Neural cell (in vitro differentiated cells): ENCODE measurements around the gene EGFL7. TPM values are rescaled to one million over a fixed set of nuclear protein-coding genes. Genes with fewer than 3 reads are reported as not detected.

Experiments used
- H2AFZ ChIP-seq: fragments of 200-600, 300-800 bp; sonication (generic), shearing (Covaris generic); 2 replicates; pipeline ENCODE4 v1.6.0; 2014; ENCODE audit warnings: low read depth, mild to moderate bottlenecking, antibody characterized with exemption, low read length, moderate library complexity
- H3F3A ChIP-seq: fragments of 200-600 bp; shearing (Covaris generic); 2 replicates; pipeline ENCODE4 v1.6.1; 2016; ENCODE audit warnings: mild to moderate bottlenecking, moderate library complexity, mixed read lengths, antibody characterized with exemption, low read length; ENCODE audit not compliant: insufficient read depth, poor library complexity, severe bottlenecking
- H3K27ac ChIP-seq: fragments of 200-600, 300-800 bp; sonication (generic), shearing (Covaris generic); 2 replicates; pipeline ENCODE4 v1.5.1; 2014; ENCODE audit warnings: mild to moderate bottlenecking, low read length, moderate library complexity
- H3K27me3 ChIP-seq: fragments of 300-800, 200-600 bp; sonication (generic), shearing (Covaris generic); 2 replicates; pipeline ENCODE4 v1.6.0; 2014; ENCODE audit warnings: mild to moderate bottlenecking, low read depth, low read length, moderate library complexity; ENCODE audit not compliant: insufficient read depth
- H3K36me3 ChIP-seq: fragments of 300-800, 200-600 bp; sonication (generic), shearing (Covaris generic); 2 replicates; pipeline ENCODE4 v1.5.1; 2014; ENCODE audit warnings: mild to moderate bottlenecking, antibody characterized with exemption, low read length, moderate library complexity; ENCODE audit not compliant: insufficient read depth
- H3K4me2 ChIP-seq: fragments of 300-800, 200-600 bp; sonication (generic), shearing (Covaris generic); 2 replicates; pipeline ENCODE4 v1.6.0; 2014; ENCODE audit warnings: mild to moderate bottlenecking, low read length
- H3K4me3 ChIP-seq: fragments of 300-800, 200-600 bp; sonication (generic), shearing (Covaris generic); 2 replicates; pipeline ENCODE4 v1.5.1; 2014; ENCODE audit warnings: mild to moderate bottlenecking, low read length, moderate library complexity
- H3K79me2 ChIP-seq: fragments of 200-600 bp; shearing (Covaris generic); replicated peaks from 2 replicates; pipeline ENCODE4 v1.6.0; 2014; ENCODE audit warnings: mild to moderate bottlenecking, low read length, moderate library complexity; ENCODE audit not compliant: insufficient read depth
- H3K9ac ChIP-seq: fragments of 300-800, 200-600 bp; sonication (generic), shearing (Covaris generic); 2 replicates; pipeline ENCODE4 v1.6.1; 2016; ENCODE audit warnings: mild to moderate bottlenecking, low read length, mixed read lengths
- H3K9me2 ChIP-seq: fragments of 200-600 bp; shearing (Covaris generic); 2 replicates; pipeline ENCODE4 v1.6.1; 2016; ENCODE audit warnings: mild to moderate bottlenecking, low read length, mixed read lengths; ENCODE audit not compliant: insufficient read depth
- H3K9me3 ChIP-seq: fragments of 200-600, 300-800 bp; sonication (generic), shearing (Covaris generic); 2 replicates; pipeline ENCODE4 v1.6.1; 2016; ENCODE audit warnings: mild to moderate bottlenecking, mixed run types, low read length, moderate library complexity, mixed read lengths
- H4K20me1 ChIP-seq: fragments of 200-600 bp; shearing (Covaris generic); 2 replicates; pipeline ENCODE4 v1.6.1; 2016; ENCODE audit warnings: mild to moderate bottlenecking, mixed run types; ENCODE audit not compliant: insufficient read depth
- EP300 ChIP-seq: fragments of 450-650 bp; conservative IDR thresholded peaks from 2 replicates; pipeline ENCODE4 v1.6.1; 2014; ENCODE audit warnings: antibody characterized with exemption, mild to moderate bottlenecking, moderate library complexity; ENCODE audit not compliant: poor library complexity, severe bottlenecking
- EZH2 ChIP-seq: fragments of 200-600, 300-800 bp; shearing (Covaris generic), sonication (generic); IDR thresholded peaks from 2 replicates; pipeline ENCODE4 v1.6.1; 2014; ENCODE audit warnings: antibody characterized with exemption, low read length, borderline replicate concordance, mild to moderate bottlenecking; ENCODE audit not compliant: insufficient read depth, poor library complexity, severe bottlenecking
- MXI1 ChIP-seq: fragments of 450-650 bp; conservative IDR thresholded peaks from 2 replicates; pipeline ENCODE4 v1.6.1; 2014; ENCODE audit warnings: antibody characterized with exemption, mild to moderate bottlenecking; ENCODE audit not compliant: poor library complexity, severe bottlenecking
- POLR2AphosphoS5 ChIP-seq: IDR thresholded peaks from 2 replicates; pipeline ENCODE4 v1.6.1; 2012
- RAD21 ChIP-seq: fragments of 450-650 bp; conservative IDR thresholded peaks from 2 replicates; pipeline ENCODE4 v1.6.1; 2014; ENCODE audit warnings: antibody characterized with exemption, mild to moderate bottlenecking, moderate library complexity
- SMC3 ChIP-seq: fragments of 450-650 bp; conservative IDR thresholded peaks from 2 replicates; pipeline ENCODE4 v1.6.1; 2014; ENCODE audit warnings: antibody characterized with exemption, mild to moderate bottlenecking, moderate library complexity; ENCODE audit not compliant: poor library complexity
- TAF1 ChIP-seq: IDR thresholded peaks from 2 replicates; pipeline ENCODE4 v1.6.1; 2012; ENCODE audit warnings: low read depth
- polyA plus RNA-seq: library from polyadenylated mRNA; depleted of rRNA; stranded (reverse); fragments of >200 nt; gene quantifications from 2 replicates; pipeline ENCODE4 v1.2.3, GENCODE V29; 2014
- TF ChIP-seq, protein P1 (sequence below): fragments of 450-650 bp; IDR thresholded peaks from 2 replicates; pipeline ENCODE4 v1.5.1; 2014; ENCODE audit warnings: antibody characterized with exemption, mild to moderate bottlenecking, moderate library complexity; ENCODE audit not compliant: poor library complexity, severe bottlenecking
- TF ChIP-seq, protein P2 (sequence below): IDR thresholded peaks from 2 replicates; pipeline ENCODE4 v1.6.1; 2012; ENCODE audit warnings: borderline replicate concordance

EGFL7 gene
- polyA plus RNA-seq, 1 donor from 2014 or later = 12.5 TPM

DNA sequence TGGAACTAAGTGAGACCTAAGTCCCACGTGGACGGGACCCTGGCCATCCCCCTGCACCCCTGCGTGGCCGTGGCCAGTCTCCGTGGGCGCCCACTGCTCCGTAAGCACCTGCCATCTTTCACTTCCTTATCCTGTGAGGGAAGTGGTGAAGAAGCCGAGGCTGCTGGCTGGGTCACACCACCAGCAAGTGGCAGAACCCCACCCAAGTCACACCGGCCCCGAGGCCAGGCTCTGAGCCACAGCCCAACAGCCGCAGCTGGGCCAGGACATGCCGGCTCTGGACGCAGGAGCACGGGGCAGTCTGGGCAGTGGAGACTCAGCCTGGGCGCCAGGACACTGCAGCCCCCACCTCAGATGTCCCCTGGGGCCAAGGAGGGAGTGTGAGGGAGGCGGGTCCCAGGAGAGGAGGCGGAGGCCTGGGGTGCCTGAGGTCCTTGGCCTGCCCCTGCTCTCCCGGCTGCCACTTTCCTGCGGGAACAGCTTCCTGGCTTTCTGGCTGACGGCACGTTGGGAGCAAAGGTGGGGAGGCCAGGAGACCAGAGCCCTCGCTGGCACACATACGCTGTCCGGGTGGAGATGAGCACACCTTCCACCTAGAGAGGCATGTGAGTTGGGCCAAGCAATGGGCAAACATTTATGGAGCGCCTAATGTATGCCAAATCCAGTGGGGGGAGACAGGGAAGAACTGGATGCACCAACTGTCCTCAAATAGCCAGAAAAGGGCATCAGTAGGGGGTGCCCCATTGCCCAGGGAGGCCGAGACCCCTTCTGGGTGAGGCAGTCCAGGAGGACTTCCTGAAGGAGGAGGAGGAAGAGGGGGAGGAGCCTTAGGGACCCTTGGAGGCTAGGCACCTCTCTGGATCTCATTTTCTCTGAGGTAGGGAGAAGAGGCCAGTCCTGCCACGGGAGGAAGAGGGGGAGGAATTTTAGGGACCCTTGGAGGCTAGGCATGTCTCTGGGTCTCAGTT lies 43.9 kb upstream of the EGFL7 start:
- Histone ChIP-seq H3K79me2 (no peaks in the 10 kb centered on the region), H3K36me3 (no peaks in the 10 kb centered on the region), H4K20me1 (no peaks in the 10 kb centered on the region), H3F3A (no peaks in the 10 kb centered on the region), H3K27ac (no peak overlapping the region), H3K27me3 (no peaks in the 10 kb centered on the region), H3K9me2 (no peaks in the 10 kb centered on the region), H3K9me3 (no peaks in the 10 kb centered on the region), H3K9ac (no peak overlapping the region), H2AFZ (no peak overlapping the region), H3K4me3 (no peak overlapping the region), H3K4me2 (no peak overlapping the region)
- no peak for TF ChIP-seq EP300
- TF ChIP-seq MXI1 = no peak
- no peak for TF ChIP-seq RAD21
- TF ChIP-seq EZH2 = no peak
- TF ChIP-seq POLR2AphosphoS5 = no peak
- TF ChIP-seq, protein P1, sequence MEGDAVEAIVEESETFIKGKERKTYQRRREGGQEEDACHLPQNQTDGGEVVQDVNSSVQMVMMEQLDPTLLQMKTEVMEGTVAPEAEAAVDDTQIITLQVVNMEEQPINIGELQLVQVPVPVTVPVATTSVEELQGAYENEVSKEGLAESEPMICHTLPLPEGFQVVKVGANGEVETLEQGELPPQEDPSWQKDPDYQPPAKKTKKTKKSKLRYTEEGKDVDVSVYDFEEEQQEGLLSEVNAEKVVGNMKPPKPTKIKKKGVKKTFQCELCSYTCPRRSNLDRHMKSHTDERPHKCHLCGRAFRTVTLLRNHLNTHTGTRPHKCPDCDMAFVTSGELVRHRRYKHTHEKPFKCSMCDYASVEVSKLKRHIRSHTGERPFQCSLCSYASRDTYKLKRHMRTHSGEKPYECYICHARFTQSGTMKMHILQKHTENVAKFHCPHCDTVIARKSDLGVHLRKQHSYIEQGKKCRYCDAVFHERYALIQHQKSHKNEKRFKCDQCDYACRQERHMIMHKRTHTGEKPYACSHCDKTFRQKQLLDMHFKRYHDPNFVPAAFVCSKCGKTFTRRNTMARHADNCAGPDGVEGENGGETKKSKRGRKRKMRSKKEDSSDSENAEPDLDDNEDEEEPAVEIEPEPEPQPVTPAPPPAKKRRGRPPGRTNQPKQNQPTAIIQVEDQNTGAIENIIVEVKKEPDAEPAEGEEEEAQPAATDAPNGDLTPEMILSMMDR = no peak
- TF ChIP-seq TAF1 = no peak
- TF ChIP-seq SMC3 = no peak
- TF ChIP-seq, protein P2, sequence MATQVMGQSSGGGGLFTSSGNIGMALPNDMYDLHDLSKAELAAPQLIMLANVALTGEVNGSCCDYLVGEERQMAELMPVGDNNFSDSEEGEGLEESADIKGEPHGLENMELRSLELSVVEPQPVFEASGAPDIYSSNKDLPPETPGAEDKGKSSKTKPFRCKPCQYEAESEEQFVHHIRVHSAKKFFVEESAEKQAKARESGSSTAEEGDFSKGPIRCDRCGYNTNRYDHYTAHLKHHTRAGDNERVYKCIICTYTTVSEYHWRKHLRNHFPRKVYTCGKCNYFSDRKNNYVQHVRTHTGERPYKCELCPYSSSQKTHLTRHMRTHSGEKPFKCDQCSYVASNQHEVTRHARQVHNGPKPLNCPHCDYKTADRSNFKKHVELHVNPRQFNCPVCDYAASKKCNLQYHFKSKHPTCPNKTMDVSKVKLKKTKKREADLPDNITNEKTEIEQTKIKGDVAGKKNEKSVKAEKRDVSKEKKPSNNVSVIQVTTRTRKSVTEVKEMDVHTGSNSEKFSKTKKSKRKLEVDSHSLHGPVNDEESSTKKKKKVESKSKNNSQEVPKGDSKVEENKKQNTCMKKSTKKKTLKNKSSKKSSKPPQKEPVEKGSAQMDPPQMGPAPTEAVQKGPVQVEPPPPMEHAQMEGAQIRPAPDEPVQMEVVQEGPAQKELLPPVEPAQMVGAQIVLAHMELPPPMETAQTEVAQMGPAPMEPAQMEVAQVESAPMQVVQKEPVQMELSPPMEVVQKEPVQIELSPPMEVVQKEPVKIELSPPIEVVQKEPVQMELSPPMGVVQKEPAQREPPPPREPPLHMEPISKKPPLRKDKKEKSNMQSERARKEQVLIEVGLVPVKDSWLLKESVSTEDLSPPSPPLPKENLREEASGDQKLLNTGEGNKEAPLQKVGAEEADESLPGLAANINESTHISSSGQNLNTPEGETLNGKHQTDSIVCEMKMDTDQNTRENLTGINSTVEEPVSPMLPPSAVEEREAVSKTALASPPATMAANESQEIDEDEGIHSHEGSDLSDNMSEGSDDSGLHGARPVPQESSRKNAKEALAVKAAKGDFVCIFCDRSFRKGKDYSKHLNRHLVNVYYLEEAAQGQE = no peak

DNA sequence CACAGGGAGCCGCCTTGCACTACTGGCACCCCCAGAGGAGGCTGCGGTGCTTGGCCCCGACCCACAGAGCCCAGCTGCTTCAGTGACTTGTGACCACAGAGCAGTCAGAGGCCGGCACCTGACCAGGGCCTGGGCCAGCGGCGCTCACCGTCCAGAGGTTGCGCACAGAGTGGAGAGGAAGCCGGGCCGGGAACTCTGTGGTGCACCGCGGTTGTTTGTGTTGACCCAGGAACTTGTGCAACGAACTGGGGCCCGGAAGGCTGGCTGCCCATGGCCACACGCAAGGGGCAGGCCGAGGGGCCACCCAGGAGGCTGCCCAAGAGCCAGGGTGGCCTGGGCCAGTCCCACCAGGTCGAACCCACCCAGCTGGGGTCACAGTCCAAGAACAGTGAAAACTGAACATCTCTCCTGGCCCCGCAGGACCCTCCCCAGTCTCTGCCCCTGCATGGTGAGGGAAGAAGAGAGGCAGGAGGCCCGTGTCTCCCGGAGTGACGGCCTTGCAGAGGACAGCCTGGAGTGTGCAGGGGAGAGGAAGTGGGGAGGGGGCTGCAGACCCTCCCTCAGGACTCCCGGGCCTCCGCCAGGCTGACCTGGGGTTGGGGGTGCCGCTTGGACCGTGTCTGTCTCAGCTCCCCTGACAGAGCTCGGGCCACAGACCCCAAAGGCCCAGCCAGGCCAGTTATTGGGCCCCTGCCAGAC lies 42.8 kb upstream of the EGFL7 start:
- Histone ChIP-seq H3K4me3 (no peak overlapping the region), H3K27me3 (no peaks in the 10 kb centered on the region), H3K9me2 (no peaks in the 10 kb centered on the region), H4K20me1 (no peaks in the 10 kb centered on the region), H3K9me3 (no peaks in the 10 kb centered on the region), H3K79me2 (no peaks in the 10 kb centered on the region), H2AFZ (no peak overlapping the region), H3K36me3 (no peaks in the 10 kb centered on the region), H3F3A (no peaks in the 10 kb centered on the region), H3K9ac (no peak overlapping the region), H3K4me2 (no peak overlapping the region), H3K27ac (no peak overlapping the region)
- TF ChIP-seq, protein P1 = no peak
- TF ChIP-seq RAD21 (no peak), MXI1 (no peak), EP300 (no peak), POLR2AphosphoS5 (no peak), TAF1 (no peak), SMC3 (no peak), EZH2 (no peak)
- TF ChIP-seq, protein P2 = no peak
